Lower leg skin (tissue), 4 donors: ENCODE data around the gene RWDD4. TPM values are rescaled to one million over a fixed set of nuclear protein-coding genes. Genes with fewer than 3 reads are reported as not detected.

ENCODE experiments used
- DNase-seq, 2 donors: peaks; one replicate each; pipeline ENCODE4 v3.0.0-alpha.2; 2019; ENCODE audit warnings: low spot score in 2 of 2
- H3K4me3 ChIP-seq: fragments of 200-600 bp; sonication (generic); 2 replicates; pipeline ENCODE4 v1.5.1; 2017; ENCODE audit warnings: mild to moderate bottlenecking, low read depth; ENCODE audit not compliant: poor library complexity, severe bottlenecking
- CTCF ChIP-seq, 3 donors: fragments of 450-650 bp; IDR thresholded peaks; one replicate each; pipeline ENCODE4 v1.5.1; 2016; ENCODE audit warnings: antibody characterized with exemption in 3 of 3, mild to moderate bottlenecking in 3 of 3, moderate library complexity in 2 of 3
- POLR2A ChIP-seq, 2 donors: fragments of 450-650 bp; IDR thresholded peaks; one replicate each; pipeline ENCODE4 v1.6.1; 2016 to 2017; ENCODE audit warnings: antibody characterized with exemption in 2 of 2, mild to moderate bottlenecking in 1 of 2, moderate library complexity in 1 of 2
- WGBS, 2 donors: methylation state at CpG; one replicate each; pipeline ENCODE4 v1.1.5; 2018; 5-methylcytosine and 5-hydroxymethylcytosine counted together
- intact Hi-C: fragments of 100-400 bp; cut with DNase I; formaldehyde crosslinking; loops from one replicate; pipeline ENCODE4 v1.15.0; 2023; ENCODE audit warnings: low total_unique reads
- total RNA-seq, 4 donors: library from RNA; depleted of rRNA; stranded (reverse); fragments of >200 nt; gene quantifications; one replicate each; pipeline ENCODE4 v1.1.0, GENCODE V29; 2016

Gene RWDD4
- total RNA-seq, 4 donors from 2014 or later = 8.5 to 18.9 (median 13.7) TPM

DNA sequence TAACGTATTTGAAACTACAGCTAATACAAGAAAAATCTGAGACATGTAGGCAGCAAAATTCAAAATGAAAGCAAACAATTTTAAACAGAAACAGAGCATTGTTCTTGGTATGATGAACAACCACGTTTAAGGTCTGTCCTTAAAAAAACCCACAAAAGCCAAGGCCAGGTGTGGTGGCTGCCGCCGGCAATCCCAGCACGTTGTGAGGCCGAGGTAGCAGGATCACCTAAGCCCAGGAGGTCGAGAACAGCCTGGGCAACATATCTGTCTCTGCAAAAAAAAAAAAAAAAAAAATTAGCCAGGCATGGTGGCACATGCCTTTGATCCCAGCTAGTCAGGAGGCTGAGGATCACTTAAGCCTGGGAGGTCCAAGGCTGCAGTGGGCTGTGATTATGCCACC, 13.7 kb downstream of the RWDD4 start:
- no peak for DNase-seq
- no peak overlapping the region for H3K4me3 ChIP-seq
- TF ChIP-seq CTCF (IDR thresholded peaks at IDR 0.05) = no peak
- TF ChIP-seq POLR2A (IDR thresholded peaks at IDR 0.05) = no peak
- 84% methylated on average over 7 of the region's 7 CpGs for WGBS, 2 donors
- intact Hi-C loops = no loop called here

GRCh38 chr4:183639291-183639690, 19.7 kb downstream of the RWDD4 start:
- 67 to 73% methylated on average over 3 of the region's 3 CpGs for WGBS, 2 donors
- DNase-seq = no peak
- intact Hi-C loops = no loop called here
- no peak for TF ChIP-seq POLR2A (IDR thresholded peaks at IDR 0.05)
- no peak for TF ChIP-seq CTCF (IDR thresholded peaks at IDR 0.05)
- no peak overlapping the region for H3K4me3 ChIP-seq

DNA sequence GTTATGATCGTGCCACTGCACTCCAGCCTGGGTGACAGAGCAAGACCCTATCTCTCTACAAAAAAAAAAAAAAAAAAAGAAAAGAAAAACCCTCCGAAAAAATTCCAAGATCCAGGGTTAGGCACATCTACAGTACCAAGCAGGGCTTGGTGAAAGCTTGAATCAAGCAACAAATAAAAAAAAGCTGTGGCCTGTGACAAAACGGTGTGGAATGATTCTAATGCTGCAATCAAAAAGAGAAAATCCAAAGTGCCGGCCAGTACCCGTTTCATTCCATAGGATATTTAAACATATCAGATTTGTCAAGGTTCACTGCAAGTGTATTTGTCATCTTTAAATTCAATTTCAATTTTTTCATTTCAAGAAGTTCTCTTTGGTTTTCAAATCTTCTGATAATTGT, 20.5 kb downstream of the RWDD4 start:
- H3K4me3 ChIP-seq = no peak overlapping the region
- intact Hi-C loops = no loop called here
- no peak for DNase-seq
- no peak for TF ChIP-seq POLR2A (IDR thresholded peaks at IDR 0.05)
- TF ChIP-seq CTCF (IDR thresholded peaks at IDR 0.05) = no peak
- 86 to 91% methylated on average over 5 of the region's 5 CpGs for WGBS, 2 donors

DNA sequence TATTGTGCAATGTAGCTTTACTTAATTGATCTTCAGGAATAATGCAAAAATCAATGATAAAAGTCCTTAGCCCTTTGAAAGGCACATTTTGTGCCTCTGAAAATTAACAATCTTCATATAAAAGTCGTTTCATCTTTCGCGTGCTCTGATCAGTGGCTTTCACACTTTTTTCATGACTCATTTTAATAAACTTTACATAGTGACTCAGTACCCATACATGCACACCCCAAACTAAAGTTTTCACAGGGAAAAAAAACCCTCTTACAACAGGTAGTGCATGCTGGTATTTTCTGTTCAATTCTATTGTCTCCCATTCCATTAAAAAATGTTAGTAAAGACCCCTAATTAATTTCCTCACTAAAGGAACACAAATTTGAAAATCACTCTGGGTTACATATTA, 21.5 kb downstream of the RWDD4 start:
- TF ChIP-seq POLR2A (IDR thresholded peaks at IDR 0.05) (no peak), CTCF (IDR thresholded peaks at IDR 0.05) (no peak)
- no peak overlapping the region for H3K4me3 ChIP-seq
- 58 to 61% methylated on average over 3 of the region's 3 CpGs for WGBS, 2 donors
- DNase-seq = no peak
- intact Hi-C loops = no loop called here

DNA sequence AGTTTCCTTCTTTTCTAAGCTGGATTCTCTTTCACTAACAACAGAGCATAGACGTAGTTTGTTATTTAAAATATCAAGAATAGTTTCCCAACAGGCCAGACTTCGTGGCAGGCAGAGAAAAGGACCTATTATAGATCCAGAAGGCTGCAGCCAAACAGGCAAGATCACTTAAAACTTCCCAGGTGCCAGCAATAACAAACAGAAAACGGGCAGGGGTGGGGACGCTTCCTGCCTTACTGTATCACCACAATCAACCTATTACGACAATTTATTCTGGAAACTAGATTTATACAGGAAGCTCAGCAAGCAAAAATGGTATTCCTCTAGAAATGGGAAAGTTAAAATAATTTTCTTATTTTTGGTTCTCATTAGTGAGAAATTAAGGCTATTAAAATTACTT, 22.1 kb downstream of the RWDD4 start:
- TF ChIP-seq CTCF (IDR thresholded peaks at IDR 0.05) (no peak), POLR2A (IDR thresholded peaks at IDR 0.05) (no peak)
- WGBS, 2 donors = 34 to 36% methylated on average over 5 of the region's 5 CpGs
- intact Hi-C loops = no loop called here
- H3K4me3 ChIP-seq = no peak overlapping the region
- DNase-seq = no peak

GRCh38 chr4:183636503-183636902, 22.5 kb downstream of the RWDD4 start:
- intact Hi-C loops = no loop called here
- TF ChIP-seq CTCF (IDR thresholded peaks at IDR 0.05) = no peak
- TF ChIP-seq POLR2A (IDR thresholded peaks at IDR 0.05) = no peak
- no peak overlapping the region for H3K4me3 ChIP-seq
- WGBS, 2 donors = 79 to 84% methylated on average over 8 of the region's 8 CpGs
- no peak for DNase-seq
